Ramos (cell line): ENCODE measurements around the gene BFSP1.

Experiments
- in situ Hi-C: fragments of 300-500 bp; cut with MboI; formaldehyde crosslinking; loops from one replicate; pipeline ENCODE4 v1.14.3; 2022; ENCODE audit warnings: low sequenced_read_pairs; ENCODE audit not compliant: unreplicated experiment

BFSP1 gene

GRCh38 chr20:17473659-17474058 is 57.5 kb downstream of the BFSP1 start:
- in situ Hi-C loops: no loop called here

GRCh38 chr20:17471606-17472187 is 59.5 kb downstream of the BFSP1 start:
- in situ Hi-C loops: no loop called here

- in situ Hi-C loops: no loop called here
Measured at GRCh38 chr20:17470973-17471372, 60.2 kb downstream of the BFSP1 start.

GRCh38 chr20:17470521-17470920 is 60.7 kb downstream of the BFSP1 start:
- in situ Hi-C loops: no loop called here

GRCh38 chr20:17469246-17470030 is 61.7 kb downstream of the BFSP1 start:
- in situ Hi-C loops: no loop called here

GRCh38 chr20:17468073-17468840 is 62.9 kb downstream of the BFSP1 start:
- in situ Hi-C loops: no loop called here

- in situ Hi-C loops: no loop called here
Measured at GRCh38 chr20:17467120-17467655, 64.0 kb downstream of the BFSP1 start.

GRCh38 chr20:17466641-17467040 is 64.5 kb downstream of the BFSP1 start:
- in situ Hi-C loops: no loop called here

GRCh38 chr20:17465236-17465635 is 65.9 kb downstream of the BFSP1 start:
- in situ Hi-C loops: no loop called here

- in situ Hi-C loops: no loop called here
Measured at GRCh38 chr20:17463711-17464110, 67.5 kb downstream of the BFSP1 start.

GRCh38 chr20:17461941-17462340 is 69.2 kb downstream of the BFSP1 start:
- in situ Hi-C loops: no loop called here

GRCh38 chr20:17460119-17460518 is 71.1 kb downstream of the BFSP1 start:
- in situ Hi-C loops: no loop called here

- in situ Hi-C loops: no loop called here
Measured at GRCh38 chr20:17457588-17458190, 73.5 kb downstream of the BFSP1 start.

- in situ Hi-C loops: no loop called here
Measured at GRCh38 chr20:17457079-17457478, 74.1 kb downstream of the BFSP1 start.

GRCh38 chr20:17456279-17456678 is 74.9 kb downstream of the BFSP1 start:
- in situ Hi-C loops: no loop called here

- in situ Hi-C loops: no loop called here
Measured at GRCh38 chr20:17453592-17453991, 77.6 kb downstream of the BFSP1 start.

- in situ Hi-C loops: no loop called here
Measured at GRCh38 chr20:17452441-17452840, 78.7 kb downstream of the BFSP1 start.

GRCh38 chr20:17449031-17449430 is 82.1 kb downstream of the BFSP1 start:
- in situ Hi-C loops: no loop called here

GRCh38 chr20:17448071-17448470 is 83.1 kb downstream of the BFSP1 start:
- in situ Hi-C loops: no loop called here

GRCh38 chr20:17446171-17446570 is 85.0 kb downstream of the BFSP1 start:
- in situ Hi-C loops: no loop called here

GRCh38 chr20:17445543-17445942 is 85.6 kb downstream of the BFSP1 start:
- in situ Hi-C loops: no loop called here
